Stimulated activated naive CD8-positive, alpha-beta T cell treated with anti-CD3 and anti-CD28 coated beads, Interleukin-15, Interleukin-2, amounts not matched to agents 100 ng/mL and 50 ng/mL, for 24 hours (primary cell): ENCODE measurements around the gene USB1.

ENCODE experiments used
- H3K27ac Mint-ChIP-seq: one replicate; pipeline ENCODE4 v1.8.0; 2021; ENCODE audit warnings: mild to moderate bottlenecking, mixed read lengths
- H3K27me3 Mint-ChIP-seq: one replicate; pipeline ENCODE4 v1.8.0; 2021; ENCODE audit warnings: mixed read lengths
- H3K36me3 Mint-ChIP-seq: one replicate; pipeline ENCODE4 v1.8.0; 2021; ENCODE audit warnings: low read depth, mixed read lengths
- H3K4me1 Mint-ChIP-seq: one replicate; pipeline ENCODE4 v1.8.0; 2021; ENCODE audit warnings: low read depth, mixed read lengths
- H3K4me3 Mint-ChIP-seq: one replicate; pipeline ENCODE4 v1.8.0; 2021; ENCODE audit warnings: mild to moderate bottlenecking, mixed read lengths
- H3K9me3 Mint-ChIP-seq: one replicate; pipeline ENCODE4 v1.8.0; 2021; ENCODE audit warnings: mixed read lengths

The USB1 gene

GRCh38 chr16:58039829-58040495 lies 38.8 kb downstream of the USB1 start:
- Mint-ChIP-seq H3K4me3 (no peak overlapping the region), H3K4me1 (no peaks in the 10 kb centered on the region), H3K36me3 (no peaks in the 10 kb centered on the region), H3K27ac (no peak overlapping the region), H3K27me3 (no peaks in the 10 kb centered on the region), H3K9me3 (no peaks in the 10 kb centered on the region)

- H3K4me1 Mint-ChIP-seq: no peaks in the 10 kb centered on the region
- H3K36me3 Mint-ChIP-seq: no peaks in the 10 kb centered on the region
- no peak overlapping the region for H3K4me3 Mint-ChIP-seq
- H3K27me3 Mint-ChIP-seq: no peaks in the 10 kb centered on the region
- no peak overlapping the region for H3K27ac Mint-ChIP-seq
- no peaks in the 10 kb centered on the region for H3K9me3 Mint-ChIP-seq
Observed at GRCh38 chr16:58040496-58040846, 39.3 kb downstream of the USB1 start.

- Mint-ChIP-seq H3K27ac (no peak overlapping the region), H3K27me3 (no peaks in the 10 kb centered on the region), H3K4me3 (no peak overlapping the region), H3K4me1 (no peaks in the 10 kb centered on the region), H3K9me3 (no peaks in the 10 kb centered on the region), H3K36me3 (no peaks in the 10 kb centered on the region)
Observed at GRCh38 chr16:58040945-58041627, 39.9 kb downstream of the USB1 start.

GRCh38 chr16:58041628-58041955 lies 40.4 kb downstream of the USB1 start:
- Mint-ChIP-seq H3K27ac (no peak overlapping the region), H3K4me3 (no peak overlapping the region), H3K27me3 (no peaks in the 10 kb centered on the region)

GRCh38 chr16:58042001-58042885 lies 41.0 kb downstream of the USB1 start:
- no peak overlapping the region for H3K27ac Mint-ChIP-seq
- H3K4me3 Mint-ChIP-seq: no peak overlapping the region
- H3K4me1 Mint-ChIP-seq: no peaks in the 10 kb centered on the region
- H3K27me3 Mint-ChIP-seq: no peaks in the 10 kb centered on the region
- H3K9me3 Mint-ChIP-seq: no peaks in the 10 kb centered on the region
- no peaks in the 10 kb centered on the region for H3K36me3 Mint-ChIP-seq

More at GRCh38 chr16:58041628-58041955, 40.4 kb downstream of the USB1 start:
- Mint-ChIP-seq H3K36me3 (no peaks in the 10 kb centered on the region), H3K4me1 (no peaks in the 10 kb centered on the region), H3K9me3 (no peaks in the 10 kb centered on the region)

- Mint-ChIP-seq H3K4me3 (no peak overlapping the region), H3K36me3 (no peaks in the 10 kb centered on the region), H3K9me3 (no peaks in the 10 kb centered on the region), H3K27ac (no peak overlapping the region), H3K27me3 (no peaks in the 10 kb centered on the region), H3K4me1 (no peaks in the 10 kb centered on the region)
Observed at GRCh38 chr16:58042886-58043515, 41.8 kb downstream of the USB1 start.

GRCh38 chr16:58043571-58044155 lies 42.5 kb downstream of the USB1 start:
- no peaks in the 10 kb centered on the region for H3K36me3 Mint-ChIP-seq
- no peaks in the 10 kb centered on the region for H3K27me3 Mint-ChIP-seq
- H3K4me1 Mint-ChIP-seq: no peaks in the 10 kb centered on the region
- no peak overlapping the region for H3K4me3 Mint-ChIP-seq
- H3K9me3 Mint-ChIP-seq: no peaks in the 10 kb centered on the region
- H3K27ac Mint-ChIP-seq: no peak overlapping the region

GRCh38 chr16:58044266-58045019 lies 43.2 kb downstream of the USB1 start:
- Mint-ChIP-seq H3K27ac (no peak overlapping the region), H3K36me3 (no peaks in the 10 kb centered on the region), H3K4me3 (no peak overlapping the region), H3K9me3 (no peaks in the 10 kb centered on the region), H3K27me3 (no peaks in the 10 kb centered on the region), H3K4me1 (no peaks in the 10 kb centered on the region)

GRCh38 chr16:58045096-58045495 lies 43.9 kb downstream of the USB1 start:
- no peak overlapping the region for H3K4me3 Mint-ChIP-seq
- H3K9me3 Mint-ChIP-seq: no peaks in the 10 kb centered on the region
- no peaks in the 10 kb centered on the region for H3K36me3 Mint-ChIP-seq
- no peaks in the 10 kb centered on the region for H3K4me1 Mint-ChIP-seq
- no peak overlapping the region for H3K27ac Mint-ChIP-seq
- H3K27me3 Mint-ChIP-seq: no peaks in the 10 kb centered on the region

- no peak overlapping the region for H3K27ac Mint-ChIP-seq
Observed at GRCh38 chr16:58046054-58046881, 45.1 kb downstream of the USB1 start.

GRCh38 chr16:58046936-58047335 lies 45.7 kb downstream of the USB1 start:
- no peaks in the 10 kb centered on the region for H3K4me1 Mint-ChIP-seq
- no peaks in the 10 kb centered on the region for H3K27me3 Mint-ChIP-seq
- H3K27ac Mint-ChIP-seq: no peak overlapping the region
- no peak overlapping the region for H3K4me3 Mint-ChIP-seq
- no peaks in the 10 kb centered on the region for H3K36me3 Mint-ChIP-seq
- no peaks in the 10 kb centered on the region for H3K9me3 Mint-ChIP-seq

More at GRCh38 chr16:58046054-58046881, 45.1 kb downstream of the USB1 start:
- Mint-ChIP-seq H3K36me3 (no peaks in the 10 kb centered on the region), H3K9me3 (no peaks in the 10 kb centered on the region), H3K4me3 (no peak overlapping the region), H3K27me3 (no peaks in the 10 kb centered on the region), H3K4me1 (no peaks in the 10 kb centered on the region)

- H3K4me1 Mint-ChIP-seq: no peaks in the 10 kb centered on the region
- H3K9me3 Mint-ChIP-seq: no peaks in the 10 kb centered on the region
- no peaks in the 10 kb centered on the region for H3K27me3 Mint-ChIP-seq
- H3K27ac Mint-ChIP-seq: no peak overlapping the region
- H3K4me3 Mint-ChIP-seq: no peak overlapping the region
- H3K36me3 Mint-ChIP-seq: no peaks in the 10 kb centered on the region
Observed at GRCh38 chr16:58047557-58048348, 46.5 kb downstream of the USB1 start.
